H1 (cell line): ENCODE measurements around the gene GPR45. TPM values are rescaled to one million over a fixed set of nuclear protein-coding genes. Genes with fewer than 3 reads are reported as not detected.

Source experiments
- ATF3 ChIP-seq: IDR thresholded peaks from 2 replicates; pipeline ENCODE4 v1.6.1; 2011; ENCODE audit warnings: low read depth, mild to moderate bottlenecking, low read length; ENCODE audit not compliant: insufficient read depth
- CHD1 ChIP-seq: IDR thresholded peaks from 2 replicates; pipeline ENCODE4 v1.6.1; 2012; ENCODE audit warnings: low read depth, low read length, improper control_type of control experiment
- JUN ChIP-seq: IDR thresholded peaks from 2 replicates; pipeline ENCODE4 v1.6.1; 2011; ENCODE audit warnings: low read depth, mild to moderate bottlenecking, improper control_type of control experiment, low read length
- MAFK ChIP-seq: IDR thresholded peaks from 2 replicates; pipeline ENCODE4 v1.6.1; 2012; ENCODE audit warnings: low read depth, mild to moderate bottlenecking, improper control_type of control experiment, low read length
- POLR2AphosphoS5 ChIP-seq: IDR thresholded peaks from 2 replicates; pipeline ENCODE4 v1.6.1; 2011; ENCODE audit warnings: low read depth, low read length
- RXRA ChIP-seq: IDR thresholded peaks from 2 replicates; pipeline ENCODE4 v1.6.1; 2011; ENCODE audit warnings: low read depth, mild to moderate bottlenecking, low read length, moderate library complexity; ENCODE audit not compliant: insufficient read depth
- SIX5 ChIP-seq: IDR thresholded peaks from 2 replicates; pipeline ENCODE4 v1.6.1; 2011; ENCODE audit warnings: mild to moderate bottlenecking, low read depth, low read length
- SP1 ChIP-seq: IDR thresholded peaks from 2 replicates; pipeline ENCODE4 v1.6.1; 2011; ENCODE audit warnings: low read depth, low read length
- polyA plus RNA-seq, 7 experiments: library from polyadenylated mRNA; depleted of rRNA in 3 of 7; stranded (reverse) in 5 of 7; unstranded in 2 of 7; fragments of >200 nt in 5 of 7; fragments of 200-250 nt in 2 of 7; gene quantifications; 1 replicate in 5 of 7; 2 replicates in 1 of 7; 4 replicates in 1 of 7; pipeline versions ENCODE4 v1.2.1 to v1.2.3, GENCODE V29; 2011 to 2013; ENCODE audit warnings: missing spikeins in 2 of 7, mixed read lengths in 2 of 7
- total RNA-seq: library from RNA; stranded (reverse); fragmentation: NEBNext Ultra II Directional; extraction: Animal tissue kit (Norgen Biotek cat#: 25700); gene quantifications from 2 replicates; pipeline ENCODE4 v1.2.1, GENCODE V29; 2021

Gene GPR45
- total and polyA plus RNA-seq, 2 of the 8 experiments (the other 6 are each of a cell fraction or from before 2014, with no cell fraction given), result 0.21 TPM; not detected in 1

DNA sequence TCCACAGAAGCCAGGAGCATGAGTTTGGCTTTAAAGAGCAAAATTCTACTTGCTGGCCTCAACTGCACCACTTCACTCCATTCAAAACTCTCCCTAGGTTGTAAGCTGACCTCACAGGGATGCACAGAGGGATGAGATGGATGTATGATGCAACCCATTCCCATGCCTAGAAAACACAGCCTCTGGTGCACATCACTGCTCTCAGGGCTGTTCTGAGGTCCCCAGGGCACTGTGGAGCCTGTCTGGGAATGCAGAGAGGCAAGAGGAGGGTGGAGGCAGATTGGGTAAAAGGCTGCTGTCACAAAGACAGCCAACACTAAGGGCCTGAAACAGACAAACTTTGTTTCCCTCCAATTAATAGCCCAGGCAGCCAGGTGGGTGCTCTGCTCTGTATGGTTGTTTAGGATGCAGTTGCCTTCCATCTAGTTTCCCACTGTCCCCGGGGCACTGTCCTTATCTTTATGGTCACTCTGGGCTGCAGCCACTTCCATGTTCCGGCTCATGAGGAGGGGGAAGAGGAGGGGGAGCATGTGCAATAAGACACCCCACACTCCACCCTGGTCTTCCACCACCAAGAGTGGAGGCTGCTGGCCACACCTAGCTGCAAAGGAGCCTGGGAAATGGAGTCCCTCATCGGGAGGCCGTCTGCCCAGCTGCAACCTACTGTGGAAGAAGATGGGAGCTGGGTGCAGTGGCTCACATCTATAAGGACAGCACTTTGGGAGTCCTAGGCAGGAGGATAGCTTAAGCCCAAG is 7.0 kb downstream of the GPR45 start (continued):
- TF ChIP-seq SP1, result no peak
- no peak for TF ChIP-seq POLR2AphosphoS5
- TF ChIP-seq JUN, result no peak
- no peak for TF ChIP-seq RXRA
- TF ChIP-seq CHD1, result no peak
- TF ChIP-seq ATF3, result no peak
- no peak for TF ChIP-seq MAFK
- TF ChIP-seq SIX5, result no peak
- TF ChIP-seq, all 59 proteins: peak for 0
